Spleen (tissue), 11 donors: ENCODE measurements around the gene IKBKE. TPM values are rescaled to one million over a fixed set of nuclear protein-coding genes. Genes with fewer than 3 reads are reported as not detected.

Experiments
- DNase-seq: peaks from one replicate; pipeline ENCODE4 v3.0.0-alpha.2; 2020
- H3K27ac ChIP-seq, 8 donors: fragments of 200-600 bp; sonication (generic) in 7 of 8; 1 replicate in 4 of 8; 2 replicates in 4 of 8; pipeline versions ENCODE4 v1.5.0 to v1.8.0; 2016 to 2021; ENCODE audit warnings: inconsistent platforms in 4 of 8, mild to moderate bottlenecking in 4 of 8, moderate library complexity in 1 of 8
- H3K27me3 ChIP-seq, 7 donors: fragments of 200-600 bp; sonication (generic) in 6 of 7; replicated peaks in 1 of 7; 1 replicate in 4 of 7; 2 replicates in 3 of 7; pipeline versions ENCODE4 v1.5.0 to v1.8.0; 2016 to 2021; ENCODE audit warnings: inconsistent platforms in 3 of 7, mild to moderate bottlenecking in 1 of 7
- H3K36me3 ChIP-seq, 6 donors: fragments of 200-600 bp; sonication (generic) in 5 of 6; 1 replicate in 4 of 6; 2 replicates in 2 of 6; pipeline versions ENCODE4 v1.5.0 to v1.8.0; 2016 to 2021; ENCODE audit warnings: inconsistent platforms in 2 of 6
- H3K4me1 ChIP-seq, 6 donors: fragments of 200-600 bp; sonication (generic) in 5 of 6; 1 replicate in 3 of 6; 2 replicates in 3 of 6; pipeline versions ENCODE4 v1.5.0 to v1.8.0; 2016 to 2021; ENCODE audit warnings: inconsistent platforms in 3 of 6
- H3K4me3 ChIP-seq, 8 donors: fragments of 200-600 bp; sonication (generic) in 7 of 8; 1 replicate in 4 of 8; 2 replicates in 4 of 8; pipeline versions ENCODE4 v1.5.0 to v1.8.0; 2016 to 2021; ENCODE audit warnings: inconsistent platforms in 4 of 8, mild to moderate bottlenecking in 4 of 8, moderate library complexity in 2 of 8
- H3K9me3 ChIP-seq, 8 donors: fragments of 200-600 bp; sonication (generic) in 7 of 8; 1 replicate in 4 of 8; 2 replicates in 4 of 8; pipeline versions ENCODE4 v1.5.0 to v1.8.0; 2016 to 2021; ENCODE audit warnings: inconsistent platforms in 4 of 8
- CTCF ChIP-seq, 11 experiments: fragments of 200-600 bp in 7 of 11; fragments of 450-650 bp in 4 of 11; sonication (generic) in 4 of 11; IDR thresholded peaks in 8 of 11; conservative IDR thresholded peaks in 3 of 11; 1 replicate in 7 of 11; 2 replicates in 4 of 11; pipeline versions ENCODE4 v1.4.0 to v1.8.0; 2016 to 2021; ENCODE audit warnings: antibody characterized with exemption in 11 of 11, inconsistent platforms in 4 of 11, mild to moderate bottlenecking in 1 of 11
- POLR2A ChIP-seq, 3 donors: fragments of 450-650 bp; IDR thresholded peaks; one replicate each; pipeline ENCODE4 v1.5.1; 2017; ENCODE audit warnings: antibody characterized with exemption in 3 of 3, mild to moderate bottlenecking in 1 of 3
- POLR2AphosphoS5 ChIP-seq, 3 donors: sonication (generic); formaldehyde crosslinking; IDR thresholded peaks; one replicate each; pipeline ENCODE4 v1.5.1; 2017; ENCODE audit warnings: antibody characterized with exemption in 3 of 3
- WGBS, 5 donors: extraction: QIAGEN DNeasy Blood & Tissue Kit in 3 of 5; methylation state at CpG; one replicate each; pipeline versions ENCODE4 v1.1.5 to v1.1.7; 2013 to 2018; 5-methylcytosine and 5-hydroxymethylcytosine counted together
- intact Hi-C: fragments of 100-400 bp; cut with DNase I; formaldehyde crosslinking; loops from one replicate; pipeline ENCODE4 v1.15.0; 2023; ENCODE audit warnings: low total_unique reads
- polyA plus RNA-seq, 3 donors: library from polyadenylated mRNA; stranded (reverse); fragments of 200-250 nt; gene quantifications; one replicate each; pipeline ENCODE4 v1.2.1, GENCODE V29; 2013
- total RNA-seq, 7 donors: library from RNA; depleted of rRNA in 3 of 7; stranded (reverse); fragments of >200 nt in 3 of 7; fragmentation: NEBNext Ultra II Directional in 4 of 7; extraction: Animal tissue kit (Norgen Biotek cat#: 25700) in 4 of 7; gene quantifications; one replicate each; pipeline versions ENCODE4 v1.1.0 to v1.2.1, GENCODE V29; 2016 to 2021
- donor health status: healthy with polysubstance abuse.
- donor health status: DM: no; HTN: no; CAD: no; lungs with moderate emphysema.
- donor health status: DM: no; HTN: no; CAD: no.
- donor health status: Bipolar disorder and iron deficiency.
- donor health status: healthy.
- donor health status: DM: no; HTN: no; CAD: no.
- donor health status: DM: yes; HTN: yes; CAD: no.

IKBKE gene
- total and polyA plus RNA-seq, 10 donors, result 11.3 to 37.3 (median 29.7) TPM

DNA sequence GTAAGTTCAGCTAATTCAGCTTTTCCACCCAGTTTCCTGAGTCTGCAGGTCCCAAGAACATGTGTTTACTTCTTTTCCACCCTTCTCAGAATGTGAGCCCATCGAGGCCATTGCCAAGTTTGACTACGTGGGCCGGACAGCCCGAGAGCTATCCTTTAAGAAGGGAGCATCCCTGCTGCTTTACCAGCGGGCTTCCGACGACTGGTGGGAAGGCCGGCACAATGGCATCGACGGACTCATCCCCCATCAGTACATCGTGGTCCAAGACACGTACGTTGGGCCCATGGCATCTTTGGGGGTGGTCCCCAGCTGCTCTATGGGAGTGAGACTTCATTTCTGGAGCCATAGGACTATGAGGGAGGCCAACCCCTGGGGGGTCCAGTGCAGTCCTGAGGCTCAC lies 17.2 kb upstream of the IKBKE start:
- no peak for TF ChIP-seq POLR2AphosphoS5 (IDR thresholded peaks at IDR 0.05)
- no peak for TF ChIP-seq CTCF (IDR thresholded peaks at IDR 0.05 in 8 of 11, conservative IDR thresholded peaks at IDR 0.05 in 3 of 11)
- TF ChIP-seq POLR2A (IDR thresholded peaks at IDR 0.05), result no peak
- H3K36me3 ChIP-seq, result peaks cover 0 to 100% (median 57%) of the 10 kb centered on the region in 6 donors
- intact Hi-C loops, result no loop called here
- H3K27ac ChIP-seq, result no peak overlapping the region
- DNase-seq, result no peak
- H3K27me3 ChIP-seq, result no peaks in the 10 kb centered on the region
- no peaks in the 10 kb centered on the region for H3K9me3 ChIP-seq
- WGBS, 5 donors, result 96 to 98% (median 97%) methylated on average over 13 of the region's 13 CpGs
- peaks cover 0 to 25% (median 16%) of the 10 kb centered on the region in 6 donors for H3K4me1 ChIP-seq
- no peak overlapping the region for H3K4me3 ChIP-seq

DNA sequence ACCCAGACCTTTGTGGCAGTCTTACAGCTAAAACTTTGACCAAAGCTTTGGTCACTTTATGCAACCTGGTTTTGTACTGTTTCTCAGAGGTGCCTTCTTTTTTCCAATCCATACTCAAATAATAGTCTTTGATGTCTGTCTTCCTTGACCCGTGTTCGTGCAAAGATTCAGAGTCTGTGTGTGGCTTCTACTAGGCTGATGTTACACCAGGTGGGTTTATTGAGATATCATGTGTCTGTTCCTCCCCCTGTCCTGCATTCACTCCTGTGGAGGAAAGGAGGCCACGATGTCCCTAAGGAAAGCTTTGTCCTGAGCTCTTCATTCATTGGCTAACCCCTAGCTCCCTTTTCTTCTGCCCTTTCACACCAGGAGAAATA lies 15.0 kb upstream of the IKBKE start:
- no peak overlapping the region for H3K27ac ChIP-seq
- H3K4me1 ChIP-seq, result peaks cover 0 to 25% (median 16%) of the 10 kb centered on the region in 6 donors
- TF ChIP-seq CTCF (IDR thresholded peaks at IDR 0.05 in 8 of 11, conservative IDR thresholded peaks at IDR 0.05 in 3 of 11) (no peak), POLR2AphosphoS5 (IDR thresholded peaks at IDR 0.05) (no peak), POLR2A (IDR thresholded peaks at IDR 0.05) (no peak)
- H3K27me3 ChIP-seq, result no peaks in the 10 kb centered on the region
- no peak overlapping the region for H3K4me3 ChIP-seq
- no peak for DNase-seq
- intact Hi-C loops, result no loop called here
- peaks cover 0 to 100% (median 58%) of the 10 kb centered on the region in 6 donors for H3K36me3 ChIP-seq
- no peaks in the 10 kb centered on the region for H3K9me3 ChIP-seq
- 90 to 93% (median 92%) methylated on average over 3 of the region's 3 CpGs for WGBS, 5 donors

- Histone ChIP-seq H3K4me3 (no peak overlapping the region), H3K36me3 (peaks cover 0 to 100% (median 53%) of the 10 kb centered on the region in 6 donors), H3K27ac (peak overlapping the region in 2 of 8 donors; percentile 43 to 59), H3K4me1 (peaks cover 0 to 25% (median 16%) of the 10 kb centered on the region in 6 donors), H3K9me3 (no peaks in the 10 kb centered on the region), H3K27me3 (no peaks in the 10 kb centered on the region)
- WGBS, 5 donors, result 65 to 87% (median 73%) methylated on average over 12 of the region's 12 CpGs
- intact Hi-C loops, result no loop called here
- no peak for DNase-seq
- peak in 2 of 3 donors; percentile 18 to 36 for TF ChIP-seq POLR2AphosphoS5 (IDR thresholded peaks at IDR 0.05)
- no peak for TF ChIP-seq CTCF (IDR thresholded peaks at IDR 0.05 in 8 of 11, conservative IDR thresholded peaks at IDR 0.05 in 3 of 11)
- TF ChIP-seq POLR2A (IDR thresholded peaks at IDR 0.05), result no peak
Measured at GRCh38 chr1:206455666-206456344, 14.5 kb upstream of the IKBKE start.

- no peak overlapping the region for H3K4me3 ChIP-seq
- no peaks in the 10 kb centered on the region for H3K27me3 ChIP-seq
- H3K9me3 ChIP-seq, result no peaks in the 10 kb centered on the region
- intact Hi-C loops, result no loop called here
- WGBS, 5 donors, result 86 to 91% (median 89%) methylated on average over 11 of the region's 11 CpGs
- peaks cover 0 to 28% (median 16%) of the 10 kb centered on the region in 6 donors for H3K4me1 ChIP-seq
- DNase-seq, result no peak
- TF ChIP-seq POLR2AphosphoS5 (IDR thresholded peaks at IDR 0.05) (peak in 1 of 3 donors; percentile 60), CTCF (IDR thresholded peaks at IDR 0.05 in 8 of 11, conservative IDR thresholded peaks at IDR 0.05 in 3 of 11) (no peak)
- peaks cover 0 to 98% (median 46%) of the 10 kb centered on the region in 6 donors for H3K36me3 ChIP-seq
- peak overlapping the region in 6 of 8 donors; percentile 23 to 74 (median 56) for H3K27ac ChIP-seq
Measured at GRCh38 chr1:206456577-206457370, 13.5 kb upstream of the IKBKE start.
